AG04450 (cell line): Measurements from ENCODE around the gene BAG1. TPM values are rescaled to one million over a fixed set of nuclear protein-coding genes. Genes with fewer than 3 reads are reported as not detected.
A peak's percentile ranks its signal among the peaks of the same experiment; 100 is the strongest.

Source experiments
- CTCF ChIA-PET: fragments of 300-600, 350-600 bp; formaldehyde crosslinking; extraction: SDS; loops from one replicate; lab custom pipeline; 2022; ENCODE audit warnings: antibody characterized with exemption, inconsistent platforms; lab: Charles Lee
- POLR2A ChIA-PET: fragments of 350-600 bp; formaldehyde crosslinking; extraction: SDS; loops from one replicate; lab custom pipeline; 2021; ENCODE audit warnings: antibody characterized with exemption, inconsistent platforms; lab: Yijun Ruan, JAX
- DNase-seq: peaks from one replicate; pipeline ENCODE4 v3.0.0-alpha.2; 2011; ENCODE audit warnings: low read depth, low spot score
- H3K27ac ChIP-seq: one replicate; pipeline ENCODE4 v1.5.1; 2012; ENCODE audit warnings: low read depth, low read length, control low read depth
- H3K27me3 ChIP-seq: one replicate; pipeline ENCODE4 v1.6.0; 2012; ENCODE audit warnings: low read length; ENCODE audit not compliant: control insufficient read depth, insufficient read depth
- H3K4me3 ChIP-seq: 2 replicates; pipeline ENCODE4 v1.5.1; 2011; ENCODE audit warnings: mild to moderate bottlenecking, low read depth, low read length, control low read depth
- H3K9me3 ChIP-seq: 2 replicates; pipeline ENCODE4 v1.5.1; 2012; ENCODE audit warnings: low read length; ENCODE audit not compliant: control insufficient read depth, insufficient read depth
- polyA plus RNA-seq: library from polyadenylated mRNA; depleted of rRNA; stranded (reverse); fragments of >200 nt; gene quantifications from 2 replicates; pipeline ENCODE4 v1.2.3, GENCODE V29; 2011
- TF ChIP-seq, protein P1 (sequence below): IDR thresholded peaks from 2 replicates; pipeline ENCODE4 v1.5.1; 2011; ENCODE audit warnings: low read depth, low read length, control low read depth, inconsistent platforms

BAG1 gene
- polyA plus RNA-seq, 1 experiment: 31.7 TPM

DNA sequence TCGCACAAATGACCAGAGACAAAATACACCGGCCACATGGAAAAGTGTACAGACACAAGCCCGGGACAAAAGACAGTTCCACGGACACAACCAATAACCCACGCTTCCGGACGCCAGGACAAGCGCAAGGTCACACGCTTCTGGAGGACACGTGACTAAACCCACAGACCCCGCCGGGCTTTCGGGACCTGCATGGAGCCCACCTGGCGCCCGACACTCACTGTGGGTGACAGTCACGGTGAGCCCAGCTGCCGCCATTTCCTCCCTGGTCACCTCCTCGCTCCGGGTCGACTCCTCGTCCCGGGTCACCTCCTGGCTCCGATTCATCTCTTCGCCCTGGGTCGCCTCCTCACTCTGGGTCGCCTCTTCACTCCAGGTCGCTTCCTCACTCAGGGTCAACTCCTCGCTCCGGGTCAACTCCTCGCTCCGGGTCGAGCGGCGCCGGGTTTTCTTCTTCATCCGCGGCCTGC lies 470 bp downstream of the BAG1 start:
- no peaks in the 10 kb centered on the region for H3K27me3 ChIP-seq
- H3K9me3 ChIP-seq: no peaks in the 10 kb centered on the region; the same call in 1 of the 2 replicates
- TF ChIP-seq, protein P1, sequence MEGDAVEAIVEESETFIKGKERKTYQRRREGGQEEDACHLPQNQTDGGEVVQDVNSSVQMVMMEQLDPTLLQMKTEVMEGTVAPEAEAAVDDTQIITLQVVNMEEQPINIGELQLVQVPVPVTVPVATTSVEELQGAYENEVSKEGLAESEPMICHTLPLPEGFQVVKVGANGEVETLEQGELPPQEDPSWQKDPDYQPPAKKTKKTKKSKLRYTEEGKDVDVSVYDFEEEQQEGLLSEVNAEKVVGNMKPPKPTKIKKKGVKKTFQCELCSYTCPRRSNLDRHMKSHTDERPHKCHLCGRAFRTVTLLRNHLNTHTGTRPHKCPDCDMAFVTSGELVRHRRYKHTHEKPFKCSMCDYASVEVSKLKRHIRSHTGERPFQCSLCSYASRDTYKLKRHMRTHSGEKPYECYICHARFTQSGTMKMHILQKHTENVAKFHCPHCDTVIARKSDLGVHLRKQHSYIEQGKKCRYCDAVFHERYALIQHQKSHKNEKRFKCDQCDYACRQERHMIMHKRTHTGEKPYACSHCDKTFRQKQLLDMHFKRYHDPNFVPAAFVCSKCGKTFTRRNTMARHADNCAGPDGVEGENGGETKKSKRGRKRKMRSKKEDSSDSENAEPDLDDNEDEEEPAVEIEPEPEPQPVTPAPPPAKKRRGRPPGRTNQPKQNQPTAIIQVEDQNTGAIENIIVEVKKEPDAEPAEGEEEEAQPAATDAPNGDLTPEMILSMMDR: no peak
- peak overlapping the region; percentile 31 for H3K27ac ChIP-seq
- POLR2A ChIA-PET: interaction anchor here (0.6 to 1.1 kb wide), 6 partner anchors 10 to 239 kb away, joined by 3 to 6 read pairs (median 3); partner anchors contain the start of genes DNAJA1 and NFX1
- CTCF ChIA-PET: interaction anchor here (0.6 to 1.5 kb wide), 4 partner anchors 9 to 183 kb away, joined by 3 to 6 read pairs (median 4); no protein-coding TSS in a partner anchor
- H3K4me3 ChIP-seq: peak overlapping the region; percentile 99
- DNase-seq: no peak

DNA sequence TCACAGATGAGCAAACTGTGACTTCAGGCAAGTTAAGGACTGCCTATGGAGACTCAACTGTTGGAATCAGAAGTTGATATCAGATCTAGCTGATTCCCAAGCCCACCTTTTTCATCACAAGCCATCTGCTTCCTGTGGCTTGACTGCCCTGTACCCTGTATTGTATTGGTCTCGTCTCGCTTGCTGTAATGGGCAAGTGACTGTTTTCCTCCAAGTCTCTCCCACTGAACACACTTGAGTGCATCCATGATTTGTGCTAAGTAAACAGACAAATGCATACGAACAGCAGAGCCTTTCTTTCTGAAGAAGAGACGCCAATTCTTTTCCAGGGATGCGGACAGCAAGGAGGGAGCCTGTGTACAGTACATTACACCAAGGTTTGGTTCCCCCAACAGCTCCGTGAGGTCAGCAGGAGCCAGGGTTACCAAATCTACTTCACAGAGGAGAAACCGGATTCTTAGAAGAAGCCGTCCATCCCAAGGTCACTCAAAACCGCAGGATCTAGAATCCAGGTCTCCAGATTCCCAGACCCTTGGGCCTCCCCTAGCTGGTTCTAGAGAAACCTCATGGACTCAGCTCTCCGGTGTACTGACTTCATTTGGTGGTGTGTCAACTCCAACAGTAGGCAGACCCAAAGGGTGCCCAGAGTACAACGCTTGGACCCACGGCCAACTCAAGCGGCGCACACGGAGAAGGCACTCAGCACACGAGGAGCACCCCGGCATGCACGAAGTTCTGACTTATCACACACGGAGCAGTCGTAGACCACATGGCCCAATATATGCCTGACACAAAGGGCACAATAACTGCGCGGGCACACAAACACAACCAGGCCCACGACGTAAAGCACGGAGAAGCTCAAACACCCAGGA lies 1.1 kb downstream of the BAG1 start:
- Histone ChIP-seq H3K4me3 (peak overlapping the region; percentile 99), H3K9me3 (no peaks in the 10 kb centered on the region; the same call in 1 of the 2 replicates), H3K27ac (peak overlapping the region; percentile 31), H3K27me3 (no peaks in the 10 kb centered on the region)
- ChIA-PET POLR2A (interaction anchor here (0.7 kb wide), 2 partner anchors 37 to 187 kb away, joined by 3 read pairs; partner anchors contain the start of gene SMU1), CTCF (interaction anchor here (0.9 to 1.5 kb wide), 3 partner anchors 10 to 182 kb away, joined by 3 to 6 read pairs (median 4); no protein-coding TSS in a partner anchor)
- TF ChIP-seq, protein P1: no peak
- no peak for DNase-seq

DNA sequence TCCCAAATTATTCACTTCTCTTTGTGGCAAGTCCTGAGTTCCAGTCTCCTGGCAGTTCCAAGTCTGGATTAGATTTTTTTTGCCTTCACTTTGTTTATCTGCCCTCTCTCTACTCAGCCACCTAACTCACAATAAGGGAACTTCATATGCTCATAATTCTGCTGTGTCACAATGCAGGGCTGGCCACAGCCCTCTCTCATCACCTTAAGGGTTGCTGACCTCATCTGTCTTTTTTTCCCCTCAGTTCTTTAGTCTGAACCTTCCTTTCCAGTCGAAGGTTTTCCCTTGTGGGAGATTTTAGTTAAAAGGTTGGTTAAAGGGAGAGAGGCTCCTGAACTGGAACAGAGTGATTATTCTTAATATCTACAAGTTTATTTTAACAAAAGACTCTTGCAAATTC lies 4.1 kb downstream of the BAG1 start:
- H3K9me3 ChIP-seq: no peaks in the 10 kb centered on the region; the same call in 1 of the 2 replicates
- TF ChIP-seq, protein P1: no peak
- H3K27ac ChIP-seq: no peak overlapping the region
- ChIA-PET POLR2A (no interaction called here), CTCF (no interaction called here)
- no peak overlapping the region for H3K4me3 ChIP-seq
- no peaks in the 10 kb centered on the region for H3K27me3 ChIP-seq
- no peak for DNase-seq

DNA sequence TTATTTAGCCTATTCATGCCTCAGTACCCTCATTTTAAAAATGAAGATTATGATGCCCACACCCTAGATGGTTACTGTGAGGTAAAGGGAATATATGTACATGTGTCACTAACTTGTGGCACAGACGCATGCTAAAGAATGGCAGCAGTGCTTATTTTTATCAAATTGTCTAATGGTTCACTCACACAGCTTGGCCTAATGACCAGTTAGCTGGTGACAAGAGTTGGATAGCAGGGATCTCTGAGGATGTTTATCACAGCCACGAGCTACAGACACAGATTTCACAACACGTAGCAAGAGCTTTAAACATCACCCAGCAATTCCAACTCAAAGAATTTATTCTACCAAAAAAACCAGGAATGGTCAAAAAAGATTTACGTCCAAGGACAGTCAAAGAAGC lies 7.2 kb downstream of the BAG1 start:
- Histone ChIP-seq H3K4me3 (no peak overlapping the region), H3K27me3 (no peaks in the 10 kb centered on the region), H3K27ac (no peak overlapping the region), H3K9me3 (no peaks in the 10 kb centered on the region)
- TF ChIP-seq, protein P1: no peak
- DNase-seq: no peak
- POLR2A ChIA-PET: no interaction called here
- CTCF ChIA-PET: interaction anchor here (1.4 kb wide), 1 partner anchor 176 kb away, joined by 4 read pairs; no protein-coding TSS in a partner anchor

DNA sequence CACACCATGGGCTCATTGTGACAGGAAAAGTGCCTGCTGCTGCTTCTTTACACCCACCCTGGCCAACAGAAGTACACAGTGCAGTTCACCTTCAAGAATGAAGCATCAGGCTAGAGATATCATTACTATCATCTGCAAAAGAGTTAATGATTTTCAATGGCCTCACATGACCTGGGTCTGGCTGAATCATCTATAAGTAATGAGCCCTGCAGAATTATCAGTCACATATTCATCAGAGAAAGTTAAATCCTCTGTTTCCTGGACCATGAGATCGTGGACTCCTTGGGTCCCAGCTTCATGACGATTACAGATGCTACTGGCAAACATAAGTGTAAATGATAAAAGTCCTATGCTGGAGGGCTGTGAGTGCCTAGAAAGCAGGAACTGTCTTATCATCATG lies 8.3 kb downstream of the BAG1 start:
- no peak for DNase-seq
- no peaks in the 10 kb centered on the region for H3K9me3 ChIP-seq
- H3K27me3 ChIP-seq: no peaks in the 10 kb centered on the region
- TF ChIP-seq, protein P1: no peak
- H3K4me3 ChIP-seq: no peak overlapping the region
- ChIA-PET CTCF (no interaction called here), POLR2A (no interaction called here)
- H3K27ac ChIP-seq: no peak overlapping the region
